K562 (cell line): Measurements from ENCODE around the gene CLASP1. TPM values are rescaled to one million over a fixed set of nuclear protein-coding genes. Genes with fewer than 3 reads are reported as not detected.
A peak's percentile ranks its signal among the peaks of the same experiment; 100 is the strongest.

Source experiments
- ATAC-seq: fragments of 200-7000 bp; cut with Tn5 transposase; 3 replicates; pipeline ENCODE4 v1.9.1; 2020; ENCODE audit warnings: moderate library complexity
- BruUV-seq: library from RNA; stranded (reverse); fragments of 400-500 nt; replicated peaks from 2 replicates; lab custom pipeline; 2021; lab: Mats Ljungman, UMichigan
- CTCF ChIA-PET: fragments of 300-600 bp; formaldehyde crosslinking; extraction: SDS; loops from one replicate; lab custom pipeline; 2021; ENCODE audit warnings: low intra/inter-chr PET ratio; lab: Yijun Ruan, JAX
- POLR2A ChIA-PET: fragments of 300-600, 350-650 bp; sonication (Branson Sonifier 250); formaldehyde crosslinking; extraction: SDS; loops from one replicate; lab custom pipeline; 2021; ENCODE audit warnings: antibody characterized with exemption, inconsistent platforms; lab: Yijun Ruan, JAX
- DNase-seq, 4 experiments: peaks; one replicate each; pipeline versions ENCODE4 v3.0.0 to v3.0.0-alpha.2; 2011 to 2018; ENCODE audit warnings: low spot score in 3 of 4, mixed read lengths in 3 of 4; ENCODE audit errors: extremely low read depth in 1 of 4
- FAIRE-seq: peaks from 2 replicates; lab custom pipeline; 2011; peaks lifted over from hg19 to GRCh38; lab: Jason Lieb, UNC
- H2AFZ ChIP-seq: 2 replicates; pipeline ENCODE4 v1.6.0; 2011; ENCODE audit warnings: low read depth, low read length, control low read depth, inconsistent platforms
- H3K27ac ChIP-seq: fragments of 200-600 bp; 3 replicates; pipeline ENCODE4 v1.8.0; 2011; ENCODE audit warnings: low read depth, mild to moderate bottlenecking, control low read depth, inconsistent platforms, low read length, moderate library complexity, mixed read lengths; ENCODE audit errors: extremely low read depth
- H3K27me3 ChIP-seq, 2 experiments: fragments of 300-600 bp in 1 of 2; 2 replicates in 1 of 2; 3 replicates in 1 of 2; pipeline versions ENCODE4 v1.6.0 to v1.8.0; 2011; ENCODE audit warnings: inconsistent platforms in 2 of 2, low read length in 2 of 2, mild to moderate bottlenecking in 1 of 2, mixed read lengths in 1 of 2, moderate library complexity in 1 of 2; ENCODE audit not compliant: control insufficient read depth in 2 of 2, insufficient read depth in 2 of 2
- H3K36me3 ChIP-seq: fragments of 300-600 bp; 3 replicates; pipeline ENCODE4 v1.8.0; 2011; ENCODE audit warnings: mild to moderate bottlenecking, low read length, inconsistent platforms; ENCODE audit not compliant: control insufficient read depth, insufficient read depth
- H3K4me1 ChIP-seq, 2 experiments: fragments of 200-600 bp in 1 of 2; replicated peaks in 1 of 2; 2 replicates in 1 of 2; 3 replicates in 1 of 2; pipeline versions ENCODE4 v1.5.1 to v1.8.0; 2011; ENCODE audit warnings: inconsistent platforms in 2 of 2, low read length in 2 of 2, mild to moderate bottlenecking in 1 of 2, mixed read lengths in 1 of 2, moderate library complexity in 1 of 2; ENCODE audit not compliant: control insufficient read depth in 2 of 2, insufficient read depth in 2 of 2
- H3K4me2 ChIP-seq: 2 replicates; pipeline ENCODE4 v1.6.1; 2011; ENCODE audit warnings: low read length, control low read depth, inconsistent platforms, mixed read lengths; ENCODE audit not compliant: insufficient read depth
- H3K4me3 ChIP-seq: fragments of 200-600 bp; sonication (generic), shearing (Covaris generic); 2 replicates; pipeline ENCODE4 v1.5.1; 2016; ENCODE audit warnings: control low read depth, inconsistent platforms
- H3K79me2 ChIP-seq: fragments of 200-600 bp; 3 replicates; pipeline ENCODE4 v1.8.0; 2011; ENCODE audit warnings: low read length, inconsistent platforms; ENCODE audit not compliant: control insufficient read depth, insufficient read depth
- H3K9ac ChIP-seq, 2 experiments: 2 replicates each; pipeline versions ENCODE4 v1.6.0 to v1.6.1; 2011; ENCODE audit warnings: low read depth in 2 of 2, low read length in 2 of 2, control low read depth in 1 of 2, inconsistent platforms in 1 of 2, mild to moderate bottlenecking in 1 of 2, mixed read lengths in 1 of 2; ENCODE audit not compliant: insufficient read depth in 1 of 2
- H3K9me1 ChIP-seq: one replicate; pipeline ENCODE4 v1.6.0; 2011; ENCODE audit warnings: inconsistent platforms, mild to moderate bottlenecking, low read length, moderate library complexity; ENCODE audit not compliant: control insufficient read depth, insufficient read depth
- H3K9me3 ChIP-seq: replicated peaks from 2 replicates; pipeline ENCODE4 v1.5.1; 2011; ENCODE audit warnings: low read depth, low read length, inconsistent platforms; ENCODE audit not compliant: control insufficient read depth, insufficient read depth
- H4K20me1 ChIP-seq: replicated peaks from 2 replicates; pipeline ENCODE4 v1.6.1; 2011; ENCODE audit warnings: low read length, inconsistent platforms, mixed read lengths; ENCODE audit not compliant: control insufficient read depth, insufficient read depth
- CTCFL ChIP-seq: IDR thresholded peaks from 2 replicates; pipeline ENCODE4 v1.6.1; 2011; ENCODE audit warnings: borderline replicate concordance, low read depth, mild to moderate bottlenecking, moderate library complexity, low read length; ENCODE audit not compliant: insufficient read depth, poor library complexity, severe bottlenecking
- HMBOX1 ChIP-seq: sonication (generic); IDR thresholded peaks from 2 replicates; pipeline ENCODE4 v1.6.1; 2016
- PCBP2 ChIP-seq: fragments of 200-400 bp; formaldehyde crosslinking; IDR thresholded peaks from 2 replicates; pipeline ENCODE4 v1.6.1; 2018; ENCODE audit warnings: low read length, low read depth, mild to moderate bottlenecking, moderate library complexity; ENCODE audit not compliant: poor library complexity, severe bottlenecking
- ZNF766 ChIP-seq: fragments of 200-800 bp; sonication (Bioruptor generic); conservative IDR thresholded peaks from 2 replicates; pipeline ENCODE4 v1.6.1; 2016; ENCODE audit warnings: missing genetic modification characterization, missing compliant biosample characterization
- WGBS: fragments of 100-300 bp; shearing (Covaris generic); methylation state at CpG from one replicate; pipeline ENCODE4 v1.1.6; 2016; ENCODE audit warnings: low coverage, mixed read lengths; ENCODE audit not compliant: insufficient coverage; ENCODE audit errors: missing lambda C conversion rate; 5-methylcytosine and 5-hydroxymethylcytosine counted together
- in situ Hi-C: fragments of 300-500 bp; cut with MboI; formaldehyde crosslinking; loops from 4 replicates; pipeline ENCODE4 v1.15.0; 2018; ENCODE audit warnings: inconsistent platforms, mixed read lengths
- intact Hi-C: fragments of 100-400 bp; cut with micrococcal nuclease; formaldehyde crosslinking; loops from 2 replicates; pipeline ENCODE4 v1.14.2; 2022
- polyA plus RNA-seq, 8 experiments: library from polyadenylated mRNA; depleted of rRNA in 4 of 8; stranded (reverse) in 5 of 8; unstranded in 3 of 8; fragments of >200 nt; fragmentation: Nextera tagmentation in 2 of 8; fragmentation: Illumina TruSeq in 1 of 8; extraction: Ambion mirVana in 2 of 8; extraction: Trizol in 1 of 8; gene quantifications; 2 replicates each; pipeline versions ENCODE4 v1.2.1 to v1.2.3, GENCODE V29; 2011 to 2014; ENCODE audit warnings: inconsistent platforms in 1 of 8, missing spikeins in 1 of 8
- total RNA-seq, 7 experiments: library from RNA; depleted of rRNA in 6 of 7; stranded (reverse); fragments of >200 nt in 6 of 7; fragmentation: Illumina TruSeq in 2 of 7; extraction: Trizol in 2 of 7; gene quantifications; 2 replicates each; pipeline versions ENCODE4 v1.2.1 to v1.2.3, GENCODE V29; 2011 to 2021; ENCODE audit warnings: low replicate concordance in 1 of 7

The CLASP1 gene
- total and polyA plus RNA-seq, 9 of the 15 experiments (the other 6 are each of a cell fraction or from before 2014, with no cell fraction given) = 1.7 to 40.3 (median 20.7) TPM

- Histone ChIP-seq H2AFZ (no peak overlapping the region), H3K4me2 (no peak overlapping the region), H3K4me3 (no peak overlapping the region), H3K27ac (no peak overlapping the region), H4K20me1 (no peaks in the 10 kb centered on the region), H3K4me1 (peaks cover 0 to 2% of the 10 kb centered on the region in 2 experiments; a peak in 1 of 5 replicates), H3K9ac (no peak overlapping the region), H3K79me2 (peaks cover 9% of the 10 kb centered on the region; the same call in 2 of the 3 replicates), H3K27me3 (no peaks in the 10 kb centered on the region), H3K36me3 (no peaks in the 10 kb centered on the region), H3K9me3 (no peaks in the 10 kb centered on the region), H3K9me1 (no peaks in the 10 kb centered on the region)
- FAIRE-seq = peak; percentile 11
- TF ChIP-seq HMBOX1 = no peak
- no peak for TF ChIP-seq ZNF766 (CRISPR knock-in tag)
- TF ChIP-seq PCBP2 = no peak
- TF ChIP-seq CTCFL = no peak
- intact Hi-C loops (no loop called here), in situ Hi-C loops (no loop called here)
- WGBS = 83% methylated on average over 4 of the region's 4 CpGs
- ChIA-PET POLR2A (interaction anchor here (0.8 to 1.3 kb wide), 2 partner anchors 11 to 47 kb away, joined by 3 to 5 read pairs; no protein-coding TSS in a partner anchor), CTCF (no interaction called here)
- no peak for DNase-seq
- BruUV-seq = no TSS peak
- ATAC-seq = no peak
Observed at GRCh38 chr2:121584741-121585140, 64.5 kb downstream of the CLASP1 start.
